WTC11 (cell line): ENCODE results near the gene ATPAF2.

Experiments
- CBFB ChIP-seq: sonication (generic); formaldehyde crosslinking; IDR thresholded peaks from 2 replicates; pipeline ENCODE4 v1.8.1; 2022; ENCODE audit warnings: mild to moderate bottlenecking, low read depth, missing genetic modification reagents
- CTCF ChIP-seq: fragments of 200-600 bp; IDR thresholded peaks from 2 replicates; pipeline ENCODE4 v1.8.0; 2022; ENCODE audit warnings: antibody characterized with exemption
- FOXP1 ChIP-seq: sonication (generic); formaldehyde crosslinking; IDR thresholded peaks from 2 replicates; pipeline ENCODE4 v1.8.0; 2022; ENCODE audit warnings: missing genetic modification reagents, mild to moderate bottlenecking, moderate library complexity, borderline replicate concordance
- RORB ChIP-seq: fragments of 250-450 bp; sonication (Bioruptor Pico); IDR thresholded peaks from 2 replicates; pipeline ENCODE4 v1.9.0; 2021; ENCODE audit warnings: mild to moderate bottlenecking
- TCF7 ChIP-seq: sonication (generic); formaldehyde crosslinking; IDR thresholded peaks from 2 replicates; pipeline ENCODE4 v1.8.0; 2022; ENCODE audit warnings: mild to moderate bottlenecking, low read depth, missing genetic modification reagents, moderate library complexity
- TEAD4 ChIP-seq: sonication (generic); formaldehyde crosslinking; IDR thresholded peaks from 2 replicates; pipeline ENCODE4 v1.8.0; 2022; ENCODE audit warnings: mild to moderate bottlenecking, missing genetic modification reagents
- TF ChIP-seq, protein P1 (sequence below): sonication (generic); formaldehyde crosslinking; IDR thresholded peaks from 2 replicates; pipeline ENCODE4 v1.8.0; 2022; ENCODE audit warnings: mild to moderate bottlenecking, missing genetic modification reagents

DNA sequence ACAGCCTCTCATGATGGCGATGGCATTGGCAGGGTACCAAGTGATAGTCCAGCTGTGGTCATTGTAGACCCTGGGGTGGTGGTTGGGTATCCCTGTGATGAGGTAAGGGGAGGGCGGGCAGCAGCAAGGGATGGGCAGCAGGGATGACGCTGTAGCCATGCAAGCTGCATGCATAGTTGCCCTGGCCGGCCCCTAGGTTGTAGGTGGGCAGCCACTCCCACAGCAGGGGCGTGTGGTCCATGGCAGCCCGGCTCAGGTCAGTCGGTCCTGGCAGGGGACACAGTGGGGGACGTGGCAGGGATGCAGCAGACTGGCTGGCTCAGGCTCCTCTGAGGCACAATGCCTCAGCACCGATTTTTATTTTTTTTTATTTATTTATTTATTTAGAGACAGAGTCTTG, 57.6 kb downstream of the ATPAF2 start:
- TF ChIP-seq, protein P1, sequence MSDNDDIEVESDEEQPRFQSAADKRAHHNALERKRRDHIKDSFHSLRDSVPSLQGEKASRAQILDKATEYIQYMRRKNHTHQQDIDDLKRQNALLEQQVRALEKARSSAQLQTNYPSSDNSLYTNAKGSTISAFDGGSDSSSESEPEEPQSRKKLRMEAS (CRISPR knock-in tag): no peak
- TF ChIP-seq TEAD4: no peak
- no peak for TF ChIP-seq CTCF
- no peak for TF ChIP-seq FOXP1
- no peak for TF ChIP-seq TCF7 (CRISPR knock-in tag)
- TF ChIP-seq CBFB: no peak
- no peak for TF ChIP-seq RORB (CRISPR knock-in tag)
